K562 (cell line): ENCODE measurements around the gene TAF3. TPM values are rescaled to one million over a fixed set of nuclear protein-coding genes. Genes with fewer than 3 reads are reported as not detected.

ENCODE experiments used
- ATAC-seq: fragments of 200-7000 bp; cut with Tn5 transposase; 3 replicates; pipeline ENCODE4 v1.9.1; 2020; ENCODE audit warnings: moderate library complexity
- BruUV-seq: library from RNA; stranded (reverse); fragments of 400-500 nt; replicated peaks from 2 replicates; lab custom pipeline; 2021; lab: Mats Ljungman, UMichigan
- CTCF ChIA-PET: fragments of 300-600 bp; formaldehyde crosslinking; extraction: SDS; loops from one replicate; lab custom pipeline; 2021; ENCODE audit warnings: low intra/inter-chr PET ratio; lab: Yijun Ruan, JAX
- POLR2A ChIA-PET: fragments of 300-600, 350-650 bp; sonication (Branson Sonifier 250); formaldehyde crosslinking; extraction: SDS; loops from one replicate; lab custom pipeline; 2021; ENCODE audit warnings: antibody characterized with exemption, inconsistent platforms; lab: Yijun Ruan, JAX
- DNase-seq, 4 experiments: peaks; one replicate each; pipeline versions ENCODE4 v3.0.0 to v3.0.0-alpha.2; 2011 to 2018; ENCODE audit warnings: low spot score in 3 of 4, mixed read lengths in 3 of 4; ENCODE audit errors: extremely low read depth in 1 of 4
- FAIRE-seq: peaks from 2 replicates; lab custom pipeline; 2011; peaks lifted over from hg19 to GRCh38; lab: Jason Lieb, UNC
- H2AFZ ChIP-seq: 2 replicates; pipeline ENCODE4 v1.6.0; 2011; ENCODE audit warnings: low read depth, low read length, control low read depth, inconsistent platforms
- H3K27ac ChIP-seq: fragments of 200-600 bp; 3 replicates; pipeline ENCODE4 v1.8.0; 2011; ENCODE audit warnings: low read depth, mild to moderate bottlenecking, control low read depth, inconsistent platforms, low read length, moderate library complexity, mixed read lengths; ENCODE audit errors: extremely low read depth
- H3K27me3 ChIP-seq, 2 experiments: fragments of 300-600 bp in 1 of 2; 2 replicates in 1 of 2; 3 replicates in 1 of 2; pipeline versions ENCODE4 v1.6.0 to v1.8.0; 2011; ENCODE audit warnings: inconsistent platforms in 2 of 2, low read length in 2 of 2, mild to moderate bottlenecking in 1 of 2, mixed read lengths in 1 of 2, moderate library complexity in 1 of 2; ENCODE audit not compliant: control insufficient read depth in 2 of 2, insufficient read depth in 2 of 2
- H3K36me3 ChIP-seq: fragments of 300-600 bp; 3 replicates; pipeline ENCODE4 v1.8.0; 2011; ENCODE audit warnings: mild to moderate bottlenecking, low read length, inconsistent platforms; ENCODE audit not compliant: control insufficient read depth, insufficient read depth
- H3K4me1 ChIP-seq, 2 experiments: fragments of 200-600 bp in 1 of 2; replicated peaks in 1 of 2; 2 replicates in 1 of 2; 3 replicates in 1 of 2; pipeline versions ENCODE4 v1.5.1 to v1.8.0; 2011; ENCODE audit warnings: inconsistent platforms in 2 of 2, low read length in 2 of 2, mild to moderate bottlenecking in 1 of 2, mixed read lengths in 1 of 2, moderate library complexity in 1 of 2; ENCODE audit not compliant: control insufficient read depth in 2 of 2, insufficient read depth in 2 of 2
- H3K4me2 ChIP-seq: 2 replicates; pipeline ENCODE4 v1.6.1; 2011; ENCODE audit warnings: low read length, control low read depth, inconsistent platforms, mixed read lengths; ENCODE audit not compliant: insufficient read depth
- H3K4me3 ChIP-seq: fragments of 200-600 bp; sonication (generic), shearing (Covaris generic); 2 replicates; pipeline ENCODE4 v1.5.1; 2016; ENCODE audit warnings: control low read depth, inconsistent platforms
- H3K79me2 ChIP-seq: fragments of 200-600 bp; 3 replicates; pipeline ENCODE4 v1.8.0; 2011; ENCODE audit warnings: low read length, inconsistent platforms; ENCODE audit not compliant: control insufficient read depth, insufficient read depth
- H3K9ac ChIP-seq, 2 experiments: 2 replicates each; pipeline versions ENCODE4 v1.6.0 to v1.6.1; 2011; ENCODE audit warnings: low read depth in 2 of 2, low read length in 2 of 2, control low read depth in 1 of 2, inconsistent platforms in 1 of 2, mild to moderate bottlenecking in 1 of 2, mixed read lengths in 1 of 2; ENCODE audit not compliant: insufficient read depth in 1 of 2
- H3K9me1 ChIP-seq: one replicate; pipeline ENCODE4 v1.6.0; 2011; ENCODE audit warnings: inconsistent platforms, mild to moderate bottlenecking, low read length, moderate library complexity; ENCODE audit not compliant: control insufficient read depth, insufficient read depth
- H3K9me3 ChIP-seq: replicated peaks from 2 replicates; pipeline ENCODE4 v1.5.1; 2011; ENCODE audit warnings: low read depth, low read length, inconsistent platforms; ENCODE audit not compliant: control insufficient read depth, insufficient read depth
- H4K20me1 ChIP-seq: replicated peaks from 2 replicates; pipeline ENCODE4 v1.6.1; 2011; ENCODE audit warnings: low read length, inconsistent platforms, mixed read lengths; ENCODE audit not compliant: control insufficient read depth, insufficient read depth
- BRF1 ChIP-seq: IDR thresholded peaks from 3 replicates; pipeline ENCODE4 v1.6.1; 2011; ENCODE audit warnings: borderline replicate concordance, mild to moderate bottlenecking; ENCODE audit not compliant: insufficient read length; ENCODE audit errors: extremely low read depth
- CHD2 ChIP-seq: IDR thresholded peaks from 2 replicates; pipeline ENCODE4 v1.6.1; 2011; ENCODE audit warnings: low read depth, low read length
- CREM ChIP-seq: IDR thresholded peaks from 2 replicates; pipeline ENCODE4 v1.6.1; 2014; ENCODE audit warnings: antibody characterized with exemption, low read depth
- DIDO1 ChIP-seq: fragments of 450-650 bp; IDR thresholded peaks from 2 replicates; pipeline ENCODE4 v1.6.1; 2016; ENCODE audit warnings: low read depth, missing biosample characterization, missing genetic modification characterization
- GTF3C2 ChIP-seq: IDR thresholded peaks from 3 replicates; pipeline ENCODE4 v1.6.1; 2011; ENCODE audit warnings: borderline replicate concordance, mild to moderate bottlenecking, moderate library complexity; ENCODE audit not compliant: insufficient read length; ENCODE audit errors: extremely low read depth
- HNRNPH1 ChIP-seq: fragments of 200-400 bp; formaldehyde crosslinking; optimal IDR thresholded peaks from 2 replicates; pipeline ENCODE3; 2017; ENCODE audit warnings: low read depth, mild to moderate bottlenecking, low read length, moderate library complexity
- KDM1A ChIP-seq, 2 experiments: fragments of 450-650 bp; IDR thresholded peaks; 2 replicates each; pipeline ENCODE4 v1.6.1; 2016; ENCODE audit warnings: mild to moderate bottlenecking in 2 of 2
- MTA1 ChIP-seq: fragments of 450-650 bp; IDR thresholded peaks from 2 replicates; pipeline ENCODE4 v1.6.1; 2017; ENCODE audit warnings: borderline replicate concordance
- SIX5 ChIP-seq, 2 experiments: IDR thresholded peaks; 2 replicates each; pipeline ENCODE4 v1.6.1; 2011; ENCODE audit warnings: low read length in 2 of 2, borderline replicate concordance in 1 of 2, low read depth in 1 of 2, mild to moderate bottlenecking in 1 of 2, moderate library complexity in 1 of 2; ENCODE audit not compliant: insufficient read depth in 1 of 2
- TRIM24 ChIP-seq, 2 experiments: fragments of 450-650 bp; IDR thresholded peaks; 2 replicates each; pipeline ENCODE4 v1.6.1; 2016
- ZKSCAN8 ChIP-seq: fragments of 200-800 bp; sonication (Bioruptor generic); IDR thresholded peaks from 2 replicates; pipeline ENCODE4 v1.6.1; 2016; ENCODE audit warnings: missing genetic modification characterization, missing compliant biosample characterization
- ZNF668 ChIP-seq: fragments of 250-450 bp; sonication (Bioruptor Pico); IDR thresholded peaks from 2 replicates; pipeline ENCODE4 v1.8.0; 2022; ENCODE audit warnings: mild to moderate bottlenecking, inconsistent platforms
- WGBS: fragments of 100-300 bp; shearing (Covaris generic); methylation state at CpG from one replicate; pipeline ENCODE4 v1.1.6; 2016; ENCODE audit warnings: low coverage, mixed read lengths; ENCODE audit not compliant: insufficient coverage; ENCODE audit errors: missing lambda C conversion rate; 5-methylcytosine and 5-hydroxymethylcytosine counted together
- in situ Hi-C: fragments of 300-500 bp; cut with MboI; formaldehyde crosslinking; loops from 4 replicates; pipeline ENCODE4 v1.15.0; 2018; ENCODE audit warnings: inconsistent platforms, mixed read lengths
- intact Hi-C: fragments of 100-400 bp; cut with micrococcal nuclease; formaldehyde crosslinking; loops from 2 replicates; pipeline ENCODE4 v1.14.2; 2022
- polyA plus RNA-seq, 8 experiments: library from polyadenylated mRNA; depleted of rRNA in 4 of 8; stranded (reverse) in 5 of 8; unstranded in 3 of 8; fragments of >200 nt; fragmentation: Nextera tagmentation in 2 of 8; fragmentation: Illumina TruSeq in 1 of 8; extraction: Ambion mirVana in 2 of 8; extraction: Trizol in 1 of 8; gene quantifications; 2 replicates each; pipeline versions ENCODE4 v1.2.1 to v1.2.3, GENCODE V29; 2011 to 2014; ENCODE audit warnings: inconsistent platforms in 1 of 8, missing spikeins in 1 of 8
- total RNA-seq, 7 experiments: library from RNA; depleted of rRNA in 6 of 7; stranded (reverse); fragments of >200 nt in 6 of 7; fragmentation: Illumina TruSeq in 2 of 7; extraction: Trizol in 2 of 7; gene quantifications; 2 replicates each; pipeline versions ENCODE4 v1.2.1 to v1.2.3, GENCODE V29; 2011 to 2021; ENCODE audit warnings: low replicate concordance in 1 of 7
- TF ChIP-seq, protein P1 (sequence below): fragments of 450-650 bp; IDR thresholded peaks from 2 replicates; pipeline ENCODE4 v1.7.1; 2018; ENCODE audit warnings: mild to moderate bottlenecking, low read depth; ENCODE audit not compliant: partially characterized antibody

The TAF3 gene
- total and polyA plus RNA-seq, 9 of the 15 experiments (the other 6 are each of a cell fraction or from before 2014, with no cell fraction given) = 1.5 to 9.9 (median 4.1) TPM

GRCh38 chr10:7942859-7943258 lies 124.6 kb downstream of the TAF3 start:
- Histone ChIP-seq H3K79me2 (no peaks in the 10 kb centered on the region), H3K4me3 (no peak overlapping the region), H3K9ac (no peak overlapping the region), H3K36me3 (no peaks in the 10 kb centered on the region; the same call in 2 of the 3 replicates), H3K4me2 (no peak overlapping the region), H3K27me3 (no peaks in the 10 kb centered on the region), H4K20me1 (no peaks in the 10 kb centered on the region; the same call in 1 of the 2 replicates), H3K9me3 (no peaks in the 10 kb centered on the region), H2AFZ (no peak overlapping the region), H3K27ac (no peak overlapping the region), H3K4me1 (peaks cover 4 to 7% of the 10 kb centered on the region in 2 experiments; a peak in 2 of 5 replicates), H3K9me1 (no peaks in the 10 kb centered on the region)
- 85% methylated on average over 11 of the region's 11 CpGs for WGBS
- no peak for TF ChIP-seq HNRNPH1
- TF ChIP-seq DIDO1 = no peak
- no peak for TF ChIP-seq GTF3C2
- TF ChIP-seq SIX5 (IDR thresholded peaks at IDR 0.05; ENCODE audit: borderline replicate concordance in 1 of 2, insufficient read depth in 1 of 2, low read depth in 1 of 2, low read length in 2 of 2) = no peak
- TF ChIP-seq, protein P1, sequence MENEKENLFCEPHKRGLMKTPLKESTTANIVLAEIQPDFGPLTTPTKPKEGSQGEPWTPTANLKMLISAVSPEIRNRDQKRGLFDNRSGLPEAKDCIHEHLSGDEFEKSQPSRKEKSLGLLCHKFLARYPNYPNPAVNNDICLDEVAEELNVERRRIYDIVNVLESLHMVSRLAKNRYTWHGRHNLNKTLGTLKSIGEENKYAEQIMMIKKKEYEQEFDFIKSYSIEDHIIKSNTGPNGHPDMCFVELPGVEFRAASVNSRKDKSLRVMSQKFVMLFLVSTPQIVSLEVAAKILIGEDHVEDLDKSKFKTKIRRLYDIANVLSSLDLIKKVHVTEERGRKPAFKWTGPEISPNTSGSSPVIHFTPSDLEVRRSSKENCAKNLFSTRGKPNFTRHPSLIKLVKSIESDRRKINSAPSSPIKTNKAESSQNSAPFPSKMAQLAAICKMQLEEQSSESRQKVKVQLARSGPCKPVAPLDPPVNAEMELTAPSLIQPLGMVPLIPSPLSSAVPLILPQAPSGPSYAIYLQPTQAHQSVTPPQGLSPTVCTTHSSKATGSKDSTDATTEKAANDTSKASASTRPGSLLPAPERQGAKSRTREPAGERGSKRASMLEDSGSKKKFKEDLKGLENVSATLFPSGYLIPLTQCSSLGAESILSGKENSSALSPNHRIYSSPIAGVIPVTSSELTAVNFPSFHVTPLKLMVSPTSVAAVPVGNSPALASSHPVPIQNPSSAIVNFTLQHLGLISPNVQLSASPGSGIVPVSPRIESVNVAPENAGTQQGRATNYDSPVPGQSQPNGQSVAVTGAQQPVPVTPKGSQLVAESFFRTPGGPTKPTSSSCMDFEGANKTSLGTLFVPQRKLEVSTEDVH = no peak
- no peak for TF ChIP-seq KDM1A (IDR thresholded peaks at IDR 0.05)
- TF ChIP-seq ZKSCAN8 (CRISPR knock-in tag) = no peak
- no peak for TF ChIP-seq TRIM24 (IDR thresholded peaks at IDR 0.05)
- no peak for TF ChIP-seq BRF1
- TF ChIP-seq CREM = no peak
- TF ChIP-seq ZNF668 (CRISPR knock-in tag) = no peak
- no peak for TF ChIP-seq CHD2
- no peak for TF ChIP-seq MTA1
- ChIA-PET CTCF (no interaction called here), POLR2A (interaction anchor here (1.1 kb wide), 1 partner anchor 10 kb away, joined by 4 read pairs; no protein-coding TSS in a partner anchor)
- in situ Hi-C loops (no loop called here), intact Hi-C loops (no loop called here)
- DNase-seq (no peak), ATAC-seq (no peak), FAIRE-seq (no peak)
- BruUV-seq = no TSS peak
